Lower lobe of right lung (tissue), 2 donors: ENCODE results near the gene HEATR5A. TPM values are rescaled to one million over a fixed set of nuclear protein-coding genes. Genes with fewer than 3 reads are reported as not detected.
"Not testable (repeated sequence)": the region's sequence is repeated elsewhere in the genome, so short reads cannot be mapped to it uniquely, and the experiment has no call there.

ENCODE experiments used
- ATAC-seq, 2 donors: fragments of 200-7000 bp; cut with Tn5 transposase; one replicate each; pipeline ENCODE4 v1.9.1; 2020 to 2022; ENCODE audit warnings: mild to moderate bottlenecking in 2 of 2, moderate library complexity in 2 of 2
- DNase-seq: peaks from one replicate; pipeline ENCODE4 v3.0.0-alpha.2; 2020
- H3K27ac ChIP-seq: fragments of 200-600 bp; one replicate; pipeline ENCODE4 v1.8.0; 2022
- H3K27me3 ChIP-seq: fragments of 200-600 bp; one replicate; pipeline ENCODE4 v1.8.0; 2022; ENCODE audit warnings: low read depth
- H3K36me3 ChIP-seq: fragments of 200-600 bp; one replicate; pipeline ENCODE4 v1.8.0; 2022; ENCODE audit warnings: mild to moderate bottlenecking
- H3K4me1 ChIP-seq: fragments of 200-600 bp; one replicate; pipeline ENCODE4 v1.8.0; 2022
- H3K4me3 ChIP-seq: fragments of 200-600 bp; one replicate; pipeline ENCODE4 v1.8.0; 2022; ENCODE audit warnings: mild to moderate bottlenecking
- H3K9me3 ChIP-seq: fragments of 200-600 bp; one replicate; pipeline ENCODE4 v1.8.0; 2022
- intact Hi-C: fragments of 100-400 bp; cut with DNase I; formaldehyde crosslinking; loops from one replicate; pipeline ENCODE4 v1.11.0; 2022
- total RNA-seq: library from RNA; stranded (reverse); fragmentation: NEBNext Ultra II Directional; extraction: Animal tissue kit (Norgen Biotek cat#: 25700); gene quantifications from one replicate; pipeline ENCODE4 v1.2.1, GENCODE V29; 2021
- TF ChIP-seq, protein P1 (sequence below): fragments of 200-600 bp; IDR thresholded peaks from one replicate; pipeline ENCODE4 v1.8.0; 2022; ENCODE audit warnings: antibody characterized with exemption, mild to moderate bottlenecking
- donor health status: DM: no; HTN: yes; CAD: no; lungs with severe emphysema.

Gene HEATR5A
- total RNA-seq, 1 donor from 2014 or later: 41.6 TPM

DNA sequence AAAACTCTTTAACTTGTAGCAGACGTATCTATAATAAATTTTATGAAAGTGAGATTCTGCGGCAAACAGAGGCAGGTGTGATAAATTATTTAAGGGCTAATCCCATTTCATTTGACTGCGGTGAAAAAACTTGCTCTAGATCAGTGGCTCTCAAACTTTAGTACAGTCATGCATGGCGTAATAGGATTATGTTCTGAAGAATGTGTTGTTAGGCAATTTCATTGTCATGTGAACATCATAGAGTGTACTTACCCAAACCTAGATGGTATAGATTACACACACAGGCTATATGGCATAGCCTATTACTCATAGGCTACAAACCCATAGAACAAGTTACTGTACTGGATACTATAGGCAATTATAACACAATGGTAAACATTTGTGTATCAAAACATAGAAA lies 83.7 kb downstream of the HEATR5A start:
- Histone ChIP-seq H3K4me1 (no peaks in the 10 kb centered on the region), H3K9me3 (no peaks in the 10 kb centered on the region), H3K36me3 (peaks cover 49% of the 10 kb centered on the region), H3K27ac (no peak overlapping the region), H3K27me3 (no peaks in the 10 kb centered on the region), H3K4me3 (no peak overlapping the region)
- DNase-seq: no peak
- TF ChIP-seq, protein P1, sequence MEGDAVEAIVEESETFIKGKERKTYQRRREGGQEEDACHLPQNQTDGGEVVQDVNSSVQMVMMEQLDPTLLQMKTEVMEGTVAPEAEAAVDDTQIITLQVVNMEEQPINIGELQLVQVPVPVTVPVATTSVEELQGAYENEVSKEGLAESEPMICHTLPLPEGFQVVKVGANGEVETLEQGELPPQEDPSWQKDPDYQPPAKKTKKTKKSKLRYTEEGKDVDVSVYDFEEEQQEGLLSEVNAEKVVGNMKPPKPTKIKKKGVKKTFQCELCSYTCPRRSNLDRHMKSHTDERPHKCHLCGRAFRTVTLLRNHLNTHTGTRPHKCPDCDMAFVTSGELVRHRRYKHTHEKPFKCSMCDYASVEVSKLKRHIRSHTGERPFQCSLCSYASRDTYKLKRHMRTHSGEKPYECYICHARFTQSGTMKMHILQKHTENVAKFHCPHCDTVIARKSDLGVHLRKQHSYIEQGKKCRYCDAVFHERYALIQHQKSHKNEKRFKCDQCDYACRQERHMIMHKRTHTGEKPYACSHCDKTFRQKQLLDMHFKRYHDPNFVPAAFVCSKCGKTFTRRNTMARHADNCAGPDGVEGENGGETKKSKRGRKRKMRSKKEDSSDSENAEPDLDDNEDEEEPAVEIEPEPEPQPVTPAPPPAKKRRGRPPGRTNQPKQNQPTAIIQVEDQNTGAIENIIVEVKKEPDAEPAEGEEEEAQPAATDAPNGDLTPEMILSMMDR: no peak
- no peak for ATAC-seq
- intact Hi-C loops: no loop called here

DNA sequence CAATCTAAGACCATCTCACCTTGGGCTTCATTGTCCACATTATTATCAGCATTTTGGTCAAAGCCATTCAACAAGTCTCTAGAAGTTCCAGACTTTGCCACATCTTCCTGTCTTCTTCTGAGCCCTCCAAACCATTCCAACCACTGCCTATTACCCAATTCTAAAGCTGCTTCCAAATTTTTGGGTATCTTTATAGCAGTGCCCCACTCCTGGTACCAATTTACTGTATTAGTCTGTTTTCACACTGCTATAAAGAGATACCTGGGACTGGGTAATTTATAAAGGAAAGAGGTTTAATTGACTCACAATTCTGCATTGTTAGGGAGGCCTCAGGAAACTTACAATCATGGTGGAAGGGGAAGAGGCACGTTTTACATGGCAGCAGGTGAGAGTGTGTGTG lies 89.0 kb downstream of the HEATR5A start:
- ATAC-seq, H3K27me3 ChIP-seq, H3K27ac ChIP-seq, DNase-seq, H3K9me3 ChIP-seq, intact Hi-C loops, H3K4me1 ChIP-seq, H3K4me3 ChIP-seq: not testable (repeated sequence)
- peaks cover 23% of the 10 kb centered on the region for H3K36me3 ChIP-seq

DNA sequence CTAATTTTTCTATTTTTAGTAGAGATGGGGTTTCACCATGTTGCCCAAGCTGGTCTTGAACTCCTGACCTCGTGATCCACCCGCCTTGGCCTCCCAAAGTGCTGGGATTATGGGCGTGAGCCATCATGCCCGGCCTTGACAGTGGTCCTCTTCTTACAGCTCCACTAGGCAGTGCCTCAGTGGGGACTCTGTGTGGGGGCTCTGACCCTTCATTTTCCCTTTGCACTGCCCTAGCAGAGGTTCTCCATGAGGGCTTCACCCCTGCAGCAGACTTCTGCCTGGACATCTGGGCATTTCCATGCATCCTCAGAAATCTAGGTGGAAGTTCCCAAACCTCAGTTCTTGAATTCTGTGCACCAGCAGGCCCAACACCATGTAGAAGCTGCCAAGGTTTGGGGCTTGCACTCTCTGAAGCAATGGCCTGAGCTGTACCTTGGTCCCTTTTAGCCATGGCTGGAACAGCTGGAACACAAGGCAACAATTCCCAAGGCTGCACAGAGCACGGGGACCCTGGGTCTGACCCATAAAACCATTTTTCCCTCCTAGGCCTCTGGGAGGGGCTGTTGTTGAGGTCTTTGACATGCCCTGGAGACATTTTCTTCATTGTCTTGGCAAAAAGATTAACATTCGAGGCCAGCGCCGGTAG lies 90.4 kb downstream of the HEATR5A start:
- H3K36me3 ChIP-seq: peaks cover 15% of the 10 kb centered on the region
- H3K4me3 ChIP-seq, H3K9me3 ChIP-seq, ATAC-seq, H3K27me3 ChIP-seq, H3K4me1 ChIP-seq, H3K27ac ChIP-seq, DNase-seq, intact Hi-C loops: not testable (repeated sequence)

DNA sequence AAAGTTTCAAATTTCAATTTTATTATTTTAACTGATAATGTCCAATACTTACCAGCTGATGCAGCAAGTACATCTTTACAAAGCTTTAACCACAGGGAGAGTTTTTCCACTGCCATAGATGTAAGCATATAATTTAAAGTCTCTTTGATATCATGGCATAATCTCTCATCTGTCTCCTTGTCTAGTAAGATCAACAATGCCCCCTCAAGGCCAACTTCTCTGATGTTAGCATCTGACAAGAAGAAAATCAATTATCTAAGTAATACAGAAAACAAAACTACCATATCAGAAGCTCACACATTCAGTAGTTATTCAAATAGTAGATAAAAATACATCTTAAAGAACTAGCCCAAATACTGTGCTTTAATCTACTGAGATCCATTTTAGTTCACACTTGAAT lies 94.2 kb downstream of the HEATR5A start:
- intact Hi-C loops: no loop called here
- Histone ChIP-seq H3K4me1 (no peaks in the 10 kb centered on the region), H3K27ac (no peak overlapping the region), H3K4me3 (no peak overlapping the region), H3K27me3 (no peaks in the 10 kb centered on the region), H3K9me3 (no peaks in the 10 kb centered on the region), H3K36me3 (peaks cover 20% of the 10 kb centered on the region)
- no peak for DNase-seq
- TF ChIP-seq, protein P1: no peak
- ATAC-seq: no peak

DNA sequence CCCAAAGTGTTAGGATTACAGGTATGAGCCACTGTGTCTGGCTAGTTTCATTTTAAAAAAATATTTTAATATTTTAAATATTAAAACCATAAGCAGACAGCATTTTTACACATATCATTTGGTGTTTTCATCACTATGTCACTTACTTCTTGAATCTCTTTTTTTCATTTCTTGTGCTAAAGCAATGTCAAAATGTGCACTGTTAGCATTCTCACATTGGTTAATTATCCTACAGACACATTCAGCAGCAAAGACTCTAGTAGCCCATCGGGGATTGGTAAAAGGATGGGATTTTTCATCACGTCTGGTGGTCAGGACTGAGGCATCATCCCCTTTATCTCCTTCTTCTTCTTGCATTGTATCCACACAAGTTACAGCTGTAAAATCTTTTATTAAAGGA lies 96.9 kb downstream of the HEATR5A start:
- no peak overlapping the region for H3K27ac ChIP-seq
- H3K27me3 ChIP-seq: no peaks in the 10 kb centered on the region
- intact Hi-C loops: no loop called here
- H3K4me3 ChIP-seq: no peak overlapping the region
- H3K9me3 ChIP-seq: no peaks in the 10 kb centered on the region
- TF ChIP-seq, protein P1: no peak
- H3K36me3 ChIP-seq: peaks cover 30% of the 10 kb centered on the region
- no peaks in the 10 kb centered on the region for H3K4me1 ChIP-seq
- DNase-seq: no peak
- no peak for ATAC-seq

DNA sequence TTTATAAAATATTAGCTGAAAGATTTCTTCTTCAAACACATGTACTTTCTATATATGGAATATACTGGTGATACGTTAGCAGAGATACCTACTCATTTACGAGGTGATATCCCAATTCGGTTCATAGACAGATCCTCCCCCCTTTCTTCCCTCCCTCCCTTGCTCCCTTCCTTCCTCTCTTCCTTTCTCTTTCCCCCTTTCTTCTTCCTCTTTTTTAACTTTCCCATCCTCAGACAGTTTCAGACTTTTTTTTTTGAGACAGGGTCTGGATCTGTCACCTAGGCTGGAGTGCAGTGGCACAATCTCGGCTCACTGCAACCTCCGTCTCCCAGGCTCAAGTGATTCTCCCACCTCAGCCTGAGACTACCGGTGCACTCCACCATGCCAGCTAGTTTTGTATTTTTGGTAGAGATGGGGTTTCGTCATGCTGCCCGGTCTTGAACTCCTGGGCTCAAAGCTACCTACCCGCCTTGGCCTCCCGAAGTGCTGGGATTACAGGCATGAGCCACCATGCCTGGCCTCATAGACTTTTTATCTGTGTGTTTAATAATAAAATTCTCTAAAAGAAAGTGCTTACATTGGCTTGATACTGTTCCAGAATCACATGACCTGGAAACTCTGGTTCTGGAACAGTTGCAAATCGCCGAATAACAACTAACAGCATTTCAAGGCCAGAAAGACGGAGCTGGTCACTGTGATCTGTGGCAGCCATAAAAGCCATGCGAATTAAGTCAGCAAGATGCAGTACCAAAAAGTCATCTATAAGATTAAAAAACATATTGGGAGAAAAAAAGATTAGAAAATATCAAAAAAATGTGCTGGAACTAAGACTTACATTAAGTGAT lies 99.2 kb downstream of the HEATR5A start:
- no peaks in the 10 kb centered on the region for H3K27me3 ChIP-seq
- no peak for ATAC-seq
- H3K9me3 ChIP-seq: no peaks in the 10 kb centered on the region
- DNase-seq: no peak
- intact Hi-C loops: no loop called here
- no peak overlapping the region for H3K4me3 ChIP-seq
- H3K4me1 ChIP-seq: no peaks in the 10 kb centered on the region
- no peak overlapping the region for H3K27ac ChIP-seq
- TF ChIP-seq, protein P1: no peak
- peaks cover 50% of the 10 kb centered on the region for H3K36me3 ChIP-seq
